Activated CD8-positive, alpha-beta memory T cell treated with anti-CD3 and anti-CD28 coated beads, Interleukin-2, amount 50 U/mL, for 24 hours (primary cell): ENCODE measurements around the gene JAK1.
"Not testable (repeated sequence)": the region's sequence is repeated elsewhere in the genome, so short reads cannot be mapped to it uniquely, and the experiment has no call there.

Experiments
- DNase-seq: peaks from one replicate; pipeline ENCODE4 v3.0.0-alpha.2; 2020; ENCODE audit errors: extremely low read depth

Gene JAK1

DNA sequence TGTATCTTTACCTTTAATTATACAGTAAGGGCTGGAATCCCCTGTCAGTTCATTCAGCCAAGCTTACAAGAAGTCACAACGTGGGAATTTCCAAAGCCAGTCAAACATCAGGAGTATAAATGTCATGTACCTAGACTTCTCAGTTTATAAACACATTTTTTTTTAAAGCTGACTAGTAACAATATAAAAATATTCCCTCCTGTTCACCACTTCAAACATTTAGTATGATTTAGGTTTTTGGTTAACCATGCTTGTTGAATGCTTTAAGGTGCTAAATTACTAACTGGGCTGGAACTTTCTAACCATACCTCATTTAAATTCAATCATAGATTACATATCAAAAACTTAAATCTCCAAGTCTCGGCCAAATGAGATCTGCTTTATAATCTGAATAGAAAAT, 44.0 kb downstream of the JAK1 start:
- DNase-seq = no peak

DNA sequence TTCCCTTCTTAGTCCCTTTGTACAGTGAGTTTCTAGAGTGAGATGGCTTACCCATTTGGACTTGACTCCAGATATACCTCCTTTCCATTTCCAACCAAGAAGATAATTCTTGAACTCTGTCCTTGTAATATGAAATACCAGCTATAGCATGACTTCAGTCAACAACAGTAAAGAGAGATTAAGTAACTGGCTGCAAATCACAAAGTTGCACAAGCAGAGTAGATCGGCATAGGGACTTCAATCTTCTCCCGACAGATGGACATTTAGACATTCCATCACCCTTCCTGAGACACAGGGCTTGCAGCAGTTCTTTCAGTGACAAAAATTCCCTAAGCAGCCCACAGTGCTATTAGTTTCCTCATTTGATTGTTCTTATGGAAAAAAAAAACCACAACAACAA, 44.6 kb downstream of the JAK1 start:
- no peak for DNase-seq

DNA sequence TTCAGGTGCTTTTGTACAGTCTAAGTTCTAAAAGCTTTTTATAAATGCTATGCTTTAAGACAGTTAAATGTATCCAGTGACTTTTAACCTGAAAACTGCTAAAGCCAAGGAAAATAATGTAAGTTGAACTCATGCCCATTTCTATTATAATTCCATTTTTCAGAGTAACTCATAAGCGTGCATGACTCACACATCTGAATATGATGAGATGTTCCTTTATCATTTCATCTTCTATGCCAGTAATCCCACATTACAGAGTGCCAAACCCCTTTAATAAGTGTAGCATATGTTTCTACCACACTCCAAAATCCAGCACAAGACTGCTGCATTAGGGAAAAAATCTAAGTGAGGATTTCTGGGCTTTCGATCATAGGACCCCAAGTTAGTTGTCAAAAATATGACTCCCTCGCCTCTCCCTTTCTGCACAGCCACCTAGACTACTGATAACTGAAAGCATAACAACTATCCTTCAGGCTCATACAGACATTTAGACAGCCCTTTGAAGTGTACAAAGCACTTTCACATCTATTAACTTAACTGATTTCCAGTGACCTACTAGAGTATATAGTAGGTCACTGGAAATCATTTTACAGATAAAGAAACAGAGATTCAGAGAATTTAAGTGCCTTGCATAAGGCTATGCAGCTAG, 45.3 kb downstream of the JAK1 start:
- DNase-seq = no peak

DNA sequence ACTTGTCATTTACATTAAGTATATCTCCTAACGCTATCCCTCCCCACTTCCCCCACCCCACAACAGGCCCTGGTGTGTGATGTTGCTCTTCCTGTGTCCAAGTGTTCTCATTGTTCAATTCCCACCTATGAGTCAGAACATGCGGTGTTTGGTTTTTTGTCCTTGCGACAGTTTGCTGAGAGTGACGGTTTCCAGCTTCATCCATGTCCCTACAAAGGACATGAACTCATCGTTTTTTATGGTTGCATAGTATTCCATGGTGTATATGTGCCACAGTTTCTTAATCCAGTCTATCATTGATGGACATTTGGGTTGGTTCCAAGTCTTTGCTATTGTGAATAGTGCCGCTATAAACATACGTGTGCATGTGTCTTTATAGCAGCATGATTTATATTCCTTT, 47.2 kb downstream of the JAK1 start:
- not testable (repeated sequence) for DNase-seq

DNA sequence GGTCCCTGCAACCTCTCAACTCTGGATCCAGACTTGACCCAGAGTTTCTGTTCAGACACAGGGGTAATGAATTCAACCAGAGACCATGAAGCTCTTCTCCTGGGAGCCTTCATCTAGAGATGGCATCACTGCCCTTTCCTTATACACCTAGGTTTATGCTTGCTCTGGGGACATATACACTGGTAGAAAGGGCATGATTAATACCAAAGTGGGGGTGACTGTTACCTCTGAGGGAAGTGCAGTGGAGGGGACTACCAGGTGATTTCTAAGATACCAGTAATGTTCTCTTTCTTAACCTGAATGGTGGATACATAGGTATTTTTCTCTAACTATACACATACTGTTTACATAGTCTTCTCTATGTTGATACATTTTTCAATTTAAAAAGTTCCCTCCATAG, 48.4 kb downstream of the JAK1 start:
- no peak for DNase-seq

DNA sequence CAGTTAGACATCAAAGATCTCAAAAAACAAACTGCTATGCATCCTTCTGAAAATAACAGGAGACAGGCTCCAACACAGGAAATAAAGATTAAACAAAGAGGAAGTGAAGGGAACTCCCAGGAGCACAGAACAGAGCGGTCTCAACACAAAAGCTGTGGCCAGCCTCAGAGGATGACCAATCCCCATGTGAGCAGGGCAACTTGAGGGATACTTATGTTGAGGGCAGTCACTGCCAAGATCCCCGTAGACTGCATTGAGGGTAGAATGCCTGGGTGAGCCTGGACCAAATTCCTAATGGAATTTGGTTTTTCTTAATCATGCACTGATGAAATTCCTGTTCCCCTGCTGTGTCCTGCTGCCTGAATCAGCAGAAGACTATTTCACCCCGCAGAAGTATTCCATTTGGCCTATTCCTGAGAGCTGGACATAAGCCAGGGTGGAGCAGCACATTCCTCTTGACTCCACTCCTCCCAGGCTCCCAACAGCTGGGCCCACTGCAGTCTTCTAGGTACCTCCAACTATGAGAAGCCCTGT, 49.0 kb downstream of the JAK1 start:
- no peak for DNase-seq

DNA sequence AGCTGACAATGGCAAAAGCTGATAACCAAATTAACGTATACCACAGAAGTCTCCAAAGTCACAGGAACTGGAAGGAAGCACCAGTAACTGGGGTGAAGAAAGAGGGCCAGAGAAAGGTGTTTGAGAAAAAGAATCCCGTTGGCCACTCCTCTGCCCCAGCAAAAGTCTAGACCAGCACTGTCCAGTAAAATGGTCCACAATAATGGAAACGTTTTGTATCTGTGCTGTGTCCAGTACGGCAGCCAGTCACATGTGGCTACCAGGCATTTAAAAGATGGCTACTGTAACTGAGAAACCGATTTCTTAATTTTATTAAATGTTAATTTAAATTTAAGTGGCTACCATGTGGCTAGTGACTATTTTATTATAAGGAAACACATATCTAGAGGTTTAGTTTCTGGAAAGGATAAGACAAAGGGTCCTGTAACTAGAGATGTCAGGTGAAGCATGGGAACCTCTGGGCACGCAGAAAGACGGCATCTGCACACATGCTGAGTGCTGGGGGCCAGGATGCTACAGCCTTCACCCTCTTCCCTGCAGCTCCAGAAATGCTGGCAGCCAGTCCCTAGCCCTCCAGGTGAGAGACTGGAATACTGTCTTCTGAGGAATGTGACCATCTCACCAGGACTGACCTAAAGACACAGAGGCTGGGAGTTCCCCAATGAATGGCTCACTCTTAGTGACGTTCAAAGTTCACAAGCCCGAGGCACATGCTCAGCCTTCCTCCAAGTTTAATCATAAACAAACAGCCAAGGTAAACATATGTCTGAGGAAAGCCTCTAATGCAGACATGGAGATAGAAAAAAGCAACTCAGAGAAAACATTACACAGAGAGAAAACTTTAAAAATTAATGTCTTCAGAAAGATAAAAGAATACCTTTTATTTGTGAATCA, 50.7 kb downstream of the JAK1 start:
- DNase-seq = no peak

DNA sequence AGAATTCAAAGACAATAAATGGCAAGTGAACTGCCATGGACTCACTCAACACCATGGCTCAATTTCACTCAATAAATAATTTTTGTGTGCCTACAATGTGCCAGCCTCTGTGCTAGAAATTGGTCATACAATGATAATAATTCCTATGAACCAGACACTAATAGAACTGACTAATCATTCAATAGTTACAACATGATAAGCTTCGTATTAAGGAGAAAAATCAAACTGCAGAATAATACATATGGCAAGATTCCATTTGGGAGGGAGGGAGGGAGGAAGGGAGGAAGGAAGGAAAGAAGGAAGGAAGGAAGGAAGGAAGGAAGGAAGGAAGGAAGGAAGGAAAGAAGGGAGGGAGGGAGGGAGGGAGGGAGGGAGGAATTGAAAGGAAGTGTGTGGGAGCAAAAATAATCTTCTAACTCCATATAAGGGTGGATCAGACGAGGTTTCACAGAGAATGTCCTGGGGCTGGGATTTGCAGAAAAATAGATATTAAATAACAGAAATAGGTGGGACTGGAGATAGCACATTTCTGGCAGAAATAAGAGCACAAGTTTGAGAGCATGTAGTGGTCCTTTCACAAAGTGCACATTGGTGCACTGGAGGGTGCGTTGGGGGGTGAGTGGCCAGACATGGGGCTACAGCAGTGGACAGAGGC, 52.9 kb downstream of the JAK1 start:
- DNase-seq = no peak

DNA sequence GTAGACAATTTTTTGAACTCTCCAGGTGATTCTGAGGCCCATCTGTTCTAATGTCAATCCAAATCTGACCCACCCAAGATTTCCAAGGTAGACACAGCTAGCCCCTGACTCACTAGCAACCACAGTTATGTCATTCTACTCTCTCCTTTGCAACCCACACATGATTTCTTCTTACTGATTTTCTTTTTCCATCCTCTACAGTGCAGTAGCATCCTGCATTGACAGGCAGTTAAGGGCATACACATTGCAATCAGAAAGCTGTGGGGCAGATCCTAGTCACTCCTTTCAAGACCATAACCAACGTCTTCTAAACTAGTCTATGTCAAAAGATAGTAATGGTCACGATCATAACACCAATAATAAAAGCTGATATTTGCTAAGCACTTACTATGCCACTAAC, 54.2 kb downstream of the JAK1 start:
- no peak for DNase-seq

DNA sequence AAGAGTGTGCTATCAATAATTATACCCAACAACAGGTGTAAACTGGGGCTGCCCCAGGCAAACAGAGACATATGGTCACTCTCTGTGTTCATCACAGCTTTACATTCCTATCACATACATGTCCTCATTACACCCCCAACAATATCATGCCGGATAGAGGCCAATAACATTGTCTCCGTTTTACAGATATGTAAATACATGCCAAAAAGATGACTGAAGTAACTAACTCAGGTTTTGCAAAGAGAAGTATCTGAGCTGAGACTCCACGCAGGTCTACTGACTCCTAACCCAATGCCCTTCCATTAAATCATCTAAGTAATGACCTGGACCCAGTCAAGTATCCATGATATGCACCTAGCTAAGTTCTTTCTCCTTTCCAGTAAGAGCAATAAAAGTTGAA, 55.0 kb downstream of the JAK1 start:
- DNase-seq = no peak

DNA sequence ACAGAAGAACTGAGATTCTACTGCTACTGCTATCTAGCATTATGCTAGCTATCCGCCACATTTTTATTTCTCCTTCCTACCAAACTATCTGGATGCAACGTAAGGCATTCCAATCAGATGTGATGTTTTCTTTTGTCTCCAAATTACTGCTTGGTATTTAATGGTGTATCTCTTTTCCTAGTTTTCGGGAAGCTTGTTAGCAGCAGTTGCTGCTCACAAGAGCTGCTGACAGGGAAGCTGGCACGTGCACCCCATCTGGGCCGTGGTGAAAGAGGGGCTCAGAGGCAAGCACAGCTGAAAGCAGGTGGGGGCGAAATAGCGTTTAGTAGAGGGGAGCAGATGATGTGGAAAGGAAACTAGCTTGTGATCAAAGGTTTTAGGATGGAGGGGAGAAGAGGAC, 57.3 kb downstream of the JAK1 start:
- no peak for DNase-seq

DNA sequence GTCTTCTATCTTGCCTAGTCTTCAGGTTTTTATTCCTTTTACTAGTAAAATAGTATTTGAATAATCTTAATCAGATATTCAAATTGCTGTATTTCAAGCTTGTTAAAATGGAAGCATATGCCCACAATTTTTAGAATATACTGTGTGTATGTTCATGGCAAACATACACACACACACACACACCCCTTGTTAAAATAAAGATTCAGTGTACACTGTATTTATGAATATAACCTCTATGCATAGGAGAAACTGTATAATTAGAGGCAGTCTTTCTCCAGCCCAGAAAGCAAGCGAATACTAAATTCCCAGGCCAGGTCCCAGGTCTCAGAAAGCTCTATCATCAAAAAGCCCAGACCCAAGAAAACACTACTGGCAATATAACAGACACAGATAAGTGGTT, 57.8 kb downstream of the JAK1 start:
- DNase-seq = no peak

DNA sequence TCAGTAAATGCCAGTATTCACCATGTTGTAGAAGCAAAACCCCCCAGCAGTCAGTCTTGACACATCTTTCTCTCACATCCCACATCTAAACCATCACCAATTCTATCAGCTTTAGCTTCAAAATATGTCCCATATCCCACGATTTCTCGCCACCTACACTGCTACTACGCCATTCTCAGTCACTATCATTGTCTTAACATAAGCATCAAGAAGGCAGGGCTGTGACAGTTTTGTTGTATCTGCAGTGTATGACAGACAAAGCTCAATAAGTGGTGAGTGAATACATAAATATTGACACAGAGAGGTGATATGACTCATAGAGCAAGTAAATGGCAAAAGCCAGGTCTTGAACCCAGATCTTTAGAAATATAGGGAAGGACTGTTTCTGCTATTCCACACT, 59.9 kb downstream of the JAK1 start:
- DNase-seq = no peak

DNA sequence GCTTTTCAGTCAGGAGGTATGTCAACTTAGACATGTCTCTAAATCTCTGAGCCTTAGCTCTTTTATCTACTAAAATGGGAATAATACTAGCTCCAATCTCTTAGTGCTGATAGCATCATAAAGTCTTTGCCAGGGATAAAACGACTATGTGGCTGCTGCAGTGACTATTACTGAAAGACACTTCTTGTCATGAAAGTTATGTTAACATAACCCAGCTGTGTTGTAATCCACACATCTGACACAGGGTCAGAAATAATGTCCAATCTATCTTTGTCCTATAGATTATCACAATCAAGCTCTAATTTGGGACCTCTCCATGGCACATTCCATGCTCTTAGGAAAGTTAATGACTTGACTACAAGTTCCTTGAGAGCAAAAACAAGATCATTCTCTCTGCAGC, 62.8 kb downstream of the JAK1 start:
- DNase-seq = no peak

DNA sequence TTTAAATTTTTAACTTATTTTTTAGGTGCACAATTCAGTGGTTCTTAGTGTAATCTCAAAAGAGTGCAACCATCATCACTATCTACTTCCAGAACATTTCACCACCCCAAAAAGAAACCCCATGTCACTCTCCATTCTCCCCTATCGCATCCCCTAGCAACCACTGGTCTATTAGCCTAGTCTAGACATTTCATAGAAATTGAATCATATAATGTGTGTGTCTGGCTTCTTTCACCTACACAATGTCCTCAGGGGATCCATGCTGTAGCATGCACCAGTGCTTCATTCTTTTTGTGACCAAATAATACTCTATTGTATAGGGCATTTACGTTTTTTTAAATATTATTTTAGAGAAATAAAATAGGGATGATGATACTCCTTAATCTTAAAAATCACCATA, 64.7 kb downstream of the JAK1 start:
- DNase-seq = no peak

DNA sequence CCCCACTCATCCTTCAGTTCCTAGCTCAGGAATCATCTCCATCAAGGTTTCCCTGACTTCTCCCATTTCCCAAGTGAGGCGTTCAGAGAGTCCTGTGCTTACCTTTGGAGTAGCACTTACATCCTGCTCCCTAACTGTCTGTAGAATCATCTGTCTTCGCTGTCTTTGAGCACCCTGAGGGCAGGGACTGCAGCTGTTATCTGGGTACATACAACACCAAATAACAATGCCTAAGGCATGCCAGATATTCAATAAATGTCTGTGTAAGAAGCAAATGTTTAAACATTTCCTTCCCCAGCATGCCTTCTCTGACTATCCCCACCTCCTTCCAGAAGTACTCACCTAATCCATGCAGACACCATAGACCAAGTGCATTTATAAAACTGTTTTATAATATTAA, 65.4 kb downstream of the JAK1 start:
- DNase-seq = no peak

DNA sequence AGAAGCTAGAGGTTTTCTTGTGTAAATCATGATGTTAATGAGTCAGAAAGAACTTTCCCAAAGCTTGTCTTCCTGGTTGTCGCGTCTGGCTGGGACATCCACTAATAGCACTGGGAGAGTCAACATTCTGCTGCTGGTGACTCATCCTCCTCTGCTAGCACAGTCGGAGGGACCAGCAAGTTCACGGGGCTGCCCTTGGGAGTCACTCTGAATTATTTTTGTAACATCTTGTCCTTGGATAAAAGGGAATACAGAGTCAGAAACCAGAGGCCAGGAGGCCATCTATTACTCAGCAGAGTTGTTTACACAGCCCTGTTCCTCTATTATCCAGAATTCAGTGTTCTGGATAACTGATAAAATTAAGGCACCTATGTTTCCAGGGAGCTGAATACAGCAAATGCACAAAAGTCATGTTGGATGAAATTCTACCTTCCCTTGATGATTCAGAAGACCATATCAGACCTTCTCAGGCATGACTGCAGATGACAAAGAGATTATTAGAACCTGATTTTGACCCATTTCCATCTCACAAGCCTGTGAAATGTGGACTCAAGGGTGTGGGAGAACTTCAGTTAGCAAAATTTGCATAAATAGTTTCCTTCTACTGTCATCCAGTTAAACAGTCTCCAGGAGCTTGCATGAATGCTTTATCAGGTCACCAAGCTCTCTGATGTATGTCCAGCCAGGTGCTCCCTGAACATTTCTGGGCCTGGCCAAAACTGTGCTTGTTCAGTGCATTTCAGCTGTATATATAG, 68.1 kb downstream of the JAK1 start:
- no peak for DNase-seq

DNA sequence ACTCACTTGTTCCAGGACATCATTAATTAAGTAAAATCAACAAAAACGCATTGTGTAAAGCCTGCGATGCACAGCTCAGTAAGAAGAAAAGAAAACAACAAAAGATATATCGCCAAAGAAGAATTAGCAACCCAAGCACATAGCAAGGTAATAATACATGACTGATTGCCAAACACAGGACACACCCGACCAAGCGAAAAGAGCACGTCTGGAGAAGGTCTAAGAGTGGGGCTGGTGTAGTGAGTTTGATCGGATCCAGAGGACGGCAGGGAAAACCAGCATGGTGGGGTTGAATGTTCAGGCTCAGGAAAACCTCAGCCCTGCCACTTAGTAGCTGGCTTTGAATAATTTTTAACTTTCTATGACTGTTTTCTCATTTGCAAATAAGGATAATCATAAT, 69.8 kb downstream of the JAK1 start:
- no peak for DNase-seq

DNA sequence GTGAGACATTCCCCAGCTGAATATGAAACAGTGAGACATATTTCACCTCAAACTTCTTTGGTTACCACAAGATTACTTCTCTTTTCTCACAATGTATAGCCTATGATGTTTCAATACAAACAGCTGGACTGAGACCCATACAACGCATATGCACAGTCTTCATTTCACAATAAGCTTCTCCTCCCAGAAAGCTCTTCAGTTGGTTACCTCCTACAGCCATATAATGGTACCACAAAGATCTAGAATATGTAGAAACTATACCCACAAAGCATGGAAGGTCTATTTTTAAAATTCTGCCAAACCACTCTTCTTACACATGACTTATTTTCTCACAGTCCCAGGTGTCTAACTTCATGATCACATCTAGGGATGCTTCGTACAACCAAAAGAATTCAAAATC, 70.8 kb downstream of the JAK1 start:
- DNase-seq = no peak

DNA sequence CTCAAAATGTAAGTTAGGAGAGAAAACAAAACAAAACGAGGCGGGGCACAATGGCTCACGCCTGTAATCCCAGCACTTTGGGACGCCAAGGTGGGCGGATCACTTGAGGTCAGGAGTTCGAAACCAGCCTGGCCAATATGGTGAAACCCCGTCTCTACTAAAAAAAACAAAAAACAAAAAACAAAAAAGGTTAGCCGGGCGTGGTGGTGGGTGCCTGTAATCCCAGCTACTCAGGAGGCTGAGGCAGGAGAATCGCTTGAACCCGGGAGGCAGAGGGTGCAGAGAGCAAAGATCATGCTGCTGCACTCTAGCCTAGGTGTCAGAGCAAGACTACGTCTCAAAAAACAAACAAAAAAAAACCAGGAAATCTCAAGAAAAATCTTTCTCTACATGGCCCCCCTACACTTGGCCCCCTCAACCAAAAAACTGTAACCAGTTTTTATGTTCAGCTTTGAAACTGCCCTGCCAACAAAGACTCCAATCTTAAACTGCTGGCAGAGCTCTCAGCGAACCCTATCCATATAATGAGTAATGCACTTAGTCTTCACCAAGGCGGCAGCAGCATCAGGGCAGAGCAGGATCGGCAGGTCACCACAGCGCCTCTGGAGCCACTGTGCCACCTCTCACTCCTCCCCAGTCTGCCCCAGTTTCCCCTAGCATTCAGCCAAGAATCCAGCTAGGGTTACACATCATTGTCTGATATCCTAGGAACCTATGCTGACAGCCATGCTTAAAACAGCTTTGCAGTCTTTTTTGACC, 71.7 kb downstream of the JAK1 start:
- DNase-seq = no peak

DNA sequence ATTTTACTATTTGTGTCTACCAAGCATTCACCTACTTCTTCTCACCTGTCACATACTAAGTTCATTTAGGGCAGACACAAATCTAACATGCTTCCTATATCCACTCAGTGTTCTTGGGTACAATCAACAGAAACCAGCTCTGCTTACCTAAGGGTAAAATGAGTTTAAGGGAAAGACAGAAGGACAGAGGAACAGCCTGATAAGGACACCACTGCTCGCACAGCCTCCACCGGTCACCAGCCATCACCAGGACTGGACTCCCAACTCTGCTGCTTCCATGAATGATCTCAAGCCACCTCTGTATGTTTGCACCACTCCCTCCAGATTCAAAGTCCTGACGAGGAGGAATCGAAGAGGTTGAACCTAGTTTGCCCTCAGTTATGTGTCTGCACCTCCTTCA, 72.4 kb downstream of the JAK1 start:
- no peak for DNase-seq
